Heart right ventricle (tissue), 16 donors: ENCODE results near the gene GTF2E1. TPM values are rescaled to one million over a fixed set of nuclear protein-coding genes. Genes with fewer than 3 reads are reported as not detected.
A peak's percentile ranks its signal among the peaks of the same experiment; 100 is the strongest.

Experiments
- ATAC-seq, 8 donors: fragments of 200-7000 bp; cut with Tn5 transposase; one replicate each; pipeline ENCODE4 v1.9.1; 2020; ENCODE audit warnings: mild to moderate bottlenecking in 8 of 8, moderate library complexity in 8 of 8, moderate number of reproducible peaks in 1 of 8
- DNase-seq, 2 donors: peaks; one replicate each; pipeline ENCODE4 v3.0.0-alpha.2; 2020
- H3K27ac ChIP-seq, 10 donors: fragments of 200-600 bp; sonication (generic) in 2 of 10; one replicate each; pipeline versions ENCODE4 v1.5.0 to v1.8.0; 2020 to 2022; ENCODE audit warnings: mild to moderate bottlenecking in 3 of 10
- H3K27me3 ChIP-seq, 7 donors: fragments of 200-600 bp; one replicate each; pipeline ENCODE4 v1.8.0; 2021 to 2022; ENCODE audit warnings: mild to moderate bottlenecking in 2 of 7
- H3K36me3 ChIP-seq, 9 donors: fragments of 200-600 bp; sonication (generic) in 1 of 9; one replicate each; pipeline versions ENCODE4 v1.5.0 to v1.8.0; 2020 to 2022; ENCODE audit warnings: mild to moderate bottlenecking in 2 of 9
- H3K4me1 ChIP-seq, 9 donors: fragments of 200-600 bp; sonication (generic) in 1 of 9; one replicate each; pipeline versions ENCODE4 v1.5.0 to v1.8.0; 2020 to 2022; ENCODE audit warnings: mild to moderate bottlenecking in 4 of 9
- H3K4me3 ChIP-seq, 10 donors: fragments of 200-600 bp; sonication (generic) in 2 of 10; one replicate each; pipeline versions ENCODE4 v1.5.0 to v1.8.0; 2020 to 2022; ENCODE audit warnings: mild to moderate bottlenecking in 7 of 10, moderate library complexity in 2 of 10
- H3K9me3 ChIP-seq, 11 donors: fragments of 200-600 bp in 10 of 11; sonication (generic) in 2 of 11; one replicate each; pipeline versions ENCODE4 v1.5.0 to v1.8.0; 2013 to 2022; ENCODE audit warnings: mild to moderate bottlenecking in 2 of 11, control low read depth in 1 of 11, moderate library complexity in 1 of 11
- CTCF ChIP-seq, 9 donors: fragments of 200-600 bp; sonication (generic) in 2 of 9; IDR thresholded peaks; one replicate each; pipeline versions ENCODE4 v1.5.0 to v1.8.0; 2021 to 2022; ENCODE audit warnings: antibody characterized with exemption in 9 of 9, mild to moderate bottlenecking in 5 of 9, moderate library complexity in 1 of 9
- WGBS, 2 donors: extraction: QIAGEN DNeasy Blood & Tissue Kit; methylation state at CpG; one replicate each; pipeline ENCODE4 v1.1.7; 2013; ENCODE audit warnings: inconsistent platforms in 1 of 2; 5-methylcytosine and 5-hydroxymethylcytosine counted together
- intact Hi-C, 10 donors: fragments of 100-400 bp; cut with DNase I; formaldehyde crosslinking; loops; one replicate each; pipeline versions ENCODE4 v1.11.1 to v1.14.2; 2022
- long read RNA-seq, 3 donors: library from polyadenylated mRNA; unstranded; transcript quantifications; one replicate each; pipeline ENCODE4 v2.0.0, GENCODE V29; 2020 to 2021
- polyA plus RNA-seq, 2 donors: library from polyadenylated mRNA; stranded (reverse); fragments of 200-250 nt; gene quantifications; one replicate each; pipeline ENCODE4 v1.2.3, GENCODE V29; 2013
- total RNA-seq, 10 donors: library from RNA; stranded (reverse); fragmentation: NEBNext Ultra II Directional in 3 of 10; extraction: Animal tissue kit (Norgen Biotek cat#: 25700) in 3 of 10; gene quantifications; one replicate each; pipeline versions ENCODE4 v1.2.1 to v1.2.4, GENCODE V29; 2021 to 2023
- donor health status: Arrhythmogenic right ventricular cardiomyopathy.
- donor health status: ischemic (EF 13 %, LVEDD 7.1; RV severe dilation, severe dysfunction).
- donor health status: healthy with polysubstance abuse.
- donor health status: DM: no; HTN: yes; CAD: no.
- donor health status: DM: no; HTN: no; CAD: no.
- donor health status: ischemic (EF 25% LVEDD 6.9; RV normal size, moderate dysfunction).
- donor health status: ischemic (EF 25% LVEDD 5.7; RV mildly dilated, moderate dysfunction).
- donor health status: healthy.
- donor health status: DM: yes; HTN: yes; CAD: no.
- donor health status: Ischemic cardiomyopathy.
- donor health status: ischemic (EF 35%, LVEDD 5.7; RV mildly dilated, moderate dysfunction).
- donor health status: nonischemic (EF 11% LVEDD 7.7; RV severe dilation, severe dysfunction).
- donor health status: DM: yes; HTN: yes; CAD: no.
- donor health status: PGD.
- donor health status: ischemic (EF 29% LVEDD 5.4; RV normal size, mild dysfunction).
- donor health status: nonischemic (EF 23%, LVEDD 6.1; RV moderate dilation, normal function).

Gene GTF2E1
- total RNA-seq: 10 to 100 TPM in 8 of 10 donors, 1 to 10 TPM in 2; 7.9 to 16.2 (median 11.7) TPM
- 1 to 10 TPM; 3.7 to 4.2 TPM for polyA plus RNA-seq
- long read RNA-seq, donor 1, transcript GTF2E1-201 (5 exons, 3,012 nt): major isoform, 5 of 8 reads
- long read RNA-seq, donor 1, partial matches to known transcripts: 3 of 8 reads
- long read RNA-seq, donor 1, other reads (novel, unspliced or antisense): 0 of 8 reads
- long read RNA-seq, donor 2, transcript GTF2E1-201 (5 exons, 3,012 nt): major isoform, 9 of 10 reads
- long read RNA-seq, donor 2, partial matches to known transcripts: 1 of 10 reads
- long read RNA-seq, donor 2, other reads (novel, unspliced or antisense): 0 of 10 reads
- long read RNA-seq, donor 3, transcript GTF2E1-201 (5 exons, 3,012 nt): major isoform, 11 of 14 reads
- long read RNA-seq, donor 3, partial matches to known transcripts: 3 of 14 reads
- long read RNA-seq, donor 3, other reads (novel, unspliced or antisense): 0 of 14 reads

DNA sequence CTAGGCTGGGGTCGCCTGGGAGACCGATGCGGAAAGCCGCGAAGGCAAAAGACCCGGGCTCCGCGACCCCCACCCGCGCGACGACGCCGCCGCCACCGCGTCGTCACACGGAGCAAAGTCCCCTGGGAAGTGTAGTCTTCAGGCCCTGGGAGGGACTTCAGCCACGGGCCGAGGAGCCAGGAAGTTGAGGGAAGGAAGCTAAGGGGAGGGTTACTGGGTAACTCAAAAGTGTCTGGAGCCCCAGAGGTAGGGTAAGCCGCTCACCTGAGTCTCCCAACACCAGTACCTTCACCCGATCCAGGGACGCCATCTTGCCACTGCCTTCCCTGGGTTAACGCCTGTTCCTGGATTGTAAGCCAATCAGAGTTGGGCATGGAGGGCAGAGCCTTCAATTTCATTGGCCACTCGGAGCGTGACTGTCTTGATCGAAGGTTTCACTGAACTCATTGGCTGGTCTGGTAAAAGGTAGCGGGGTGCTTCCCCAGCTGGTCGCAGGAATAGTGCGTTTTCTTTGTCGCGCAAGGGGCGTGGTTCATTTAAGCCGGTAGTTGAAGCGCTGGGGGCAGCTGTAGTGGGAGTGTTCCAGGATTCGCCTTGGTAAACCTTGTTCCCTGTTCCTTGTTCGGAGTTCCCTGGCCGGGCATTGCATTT lies at the start of gene GTF2E1, which contains the start of gene RABL3:
Gene GTF2E1 (plus strand): TSS at position 547 of the 651 bp plus-strand sequence. CDS start 7,809 bp downstream, outside the sequence.
Gene RABL3 (minus strand): TSS at position 319 of the 651 bp plus-strand sequence. CDS start 9 bp downstream, at position 310.
- no peak for TF ChIP-seq CTCF (IDR thresholded peaks at IDR 0.05)
- peaks cover 0 to 16% (median 6%) of the 10 kb centered on the region in 9 donors for H3K36me3 ChIP-seq
- DNase-seq (peak; percentile 90 to 99), ATAC-seq (peak; percentile 99 to 100 (median 100))
- no peaks in the 10 kb centered on the region for H3K27me3 ChIP-seq
- intact Hi-C loops: loop anchor here in 6 of 10 donors (1.0 to 5.0 kb wide), 5 partner anchors 125 to 325 kb away; partner anchors contain the start of gene NDUFB4 (in 5 of the 6)
- WGBS, 2 donors: 0% methylated on average over 39 of the region's 39 CpGs
- H3K4me1 ChIP-seq: peaks cover 4 to 32% (median 21%) of the 10 kb centered on the region in 9 donors
- peaks cover 0 to 5% (median 0%) of the 10 kb centered on the region in 11 donors for H3K9me3 ChIP-seq
- peak within 1 kb of the TSS; percentile 73 to 99 (median 94) for H3K27ac ChIP-seq
- H3K4me3 ChIP-seq: peak within 1 kb of the TSS; percentile 64 to 95 (median 84)

GRCh38 chr3:120693439-120694171 lies 48.9 kb upstream of the GTF2E1 start:
- Histone ChIP-seq H3K4me1 (peaks cover 0 to 13% (median 0%) of the 10 kb centered on the region in 9 donors), H3K27me3 (no peaks in the 10 kb centered on the region), H3K36me3 (peaks cover 0 to 69% (median 0%) of the 10 kb centered on the region in 9 donors), H3K9me3 (no peaks in the 10 kb centered on the region), H3K27ac (no peak overlapping the region), H3K4me3 (no peak overlapping the region)
- ATAC-seq (no peak), DNase-seq (no peak)
- no peak for TF ChIP-seq CTCF (IDR thresholded peaks at IDR 0.05)
- WGBS, 2 donors: 87 to 91% methylated on average over 1 of the region's 1 CpG
- intact Hi-C loops: no loop called here

DNA sequence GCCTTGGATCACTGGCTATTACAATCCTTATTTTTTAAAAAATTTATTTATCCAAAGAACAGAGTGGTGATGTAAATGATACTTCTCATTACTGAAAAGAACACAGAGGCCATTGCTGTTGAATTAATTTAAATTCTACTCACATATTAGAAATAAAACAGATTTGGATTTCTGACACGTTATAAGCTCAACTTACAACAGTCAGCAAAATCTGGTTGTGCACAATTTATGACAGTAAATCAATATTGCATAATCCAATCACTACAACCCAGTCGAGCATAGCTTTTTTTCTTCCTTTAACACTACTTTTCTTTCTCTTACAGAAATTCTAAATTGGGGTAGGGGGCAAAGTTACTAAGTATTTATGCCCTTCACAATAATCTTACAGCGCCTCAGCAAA lies 43.2 kb upstream of the GTF2E1 start:
- ATAC-seq (no peak), DNase-seq (no peak)
- Histone ChIP-seq H3K27ac (no peak overlapping the region), H3K27me3 (no peaks in the 10 kb centered on the region), H3K4me1 (no peaks in the 10 kb centered on the region), H3K9me3 (peaks cover 0 to 16% (median 0%) of the 10 kb centered on the region in 11 donors), H3K36me3 (peaks cover 0 to 48% (median 5%) of the 10 kb centered on the region in 9 donors), H3K4me3 (no peak overlapping the region)
- intact Hi-C loops: no loop called here
- TF ChIP-seq CTCF (IDR thresholded peaks at IDR 0.05): no peak
- 92 to 96% methylated on average over 3 of the region's 3 CpGs for WGBS, 2 donors
